ENCODE data around the gene CREB3L4. TPM values are rescaled to one million over a fixed set of nuclear protein-coding genes. Genes with fewer than 3 reads are reported as not detected.
"Not testable (repeated sequence)": the region's sequence is repeated elsewhere in the genome, so short reads cannot be mapped to it uniquely, and the experiment has no call there.

Gene CREB3L4
- total RNA-seq, 4 donors from 2014 or later, result 3.7 to 14.4 (median 8.1) TPM

DNA sequence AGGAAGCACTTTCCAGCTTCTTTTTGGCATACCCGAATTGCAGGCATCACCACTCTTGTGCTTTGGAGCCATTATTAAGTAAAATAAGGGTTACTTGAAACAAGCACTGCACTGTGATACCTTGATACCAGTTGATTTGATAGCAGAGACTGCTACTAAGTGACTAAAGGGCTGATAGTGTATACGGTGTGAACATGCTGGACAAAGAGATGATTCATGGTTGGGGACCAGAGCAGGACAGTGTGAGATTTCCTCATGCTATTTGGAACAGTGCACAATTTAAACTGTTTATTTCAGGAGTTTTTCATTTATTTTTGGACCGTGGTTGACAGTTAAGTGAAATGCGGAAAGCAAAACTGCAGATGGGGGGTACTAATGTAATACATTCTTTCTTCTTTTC is 32.7 kb downstream of the CREB3L4 start:
- Histone ChIP-seq H3K4me3 (no peak overlapping the region), H3K36me3 (peaks cover 0 to 8% (median 0%) of the 10 kb centered on the region in 3 donors), H3K4me1 (no peaks in the 10 kb centered on the region), H3K27ac (no peak overlapping the region), H3K9me3 (no peaks in the 10 kb centered on the region), H3K27me3 (no peaks in the 10 kb centered on the region)
- no peak for TF ChIP-seq POLR2A (IDR thresholded peaks at IDR 0.05)
- TF ChIP-seq, protein P1, sequence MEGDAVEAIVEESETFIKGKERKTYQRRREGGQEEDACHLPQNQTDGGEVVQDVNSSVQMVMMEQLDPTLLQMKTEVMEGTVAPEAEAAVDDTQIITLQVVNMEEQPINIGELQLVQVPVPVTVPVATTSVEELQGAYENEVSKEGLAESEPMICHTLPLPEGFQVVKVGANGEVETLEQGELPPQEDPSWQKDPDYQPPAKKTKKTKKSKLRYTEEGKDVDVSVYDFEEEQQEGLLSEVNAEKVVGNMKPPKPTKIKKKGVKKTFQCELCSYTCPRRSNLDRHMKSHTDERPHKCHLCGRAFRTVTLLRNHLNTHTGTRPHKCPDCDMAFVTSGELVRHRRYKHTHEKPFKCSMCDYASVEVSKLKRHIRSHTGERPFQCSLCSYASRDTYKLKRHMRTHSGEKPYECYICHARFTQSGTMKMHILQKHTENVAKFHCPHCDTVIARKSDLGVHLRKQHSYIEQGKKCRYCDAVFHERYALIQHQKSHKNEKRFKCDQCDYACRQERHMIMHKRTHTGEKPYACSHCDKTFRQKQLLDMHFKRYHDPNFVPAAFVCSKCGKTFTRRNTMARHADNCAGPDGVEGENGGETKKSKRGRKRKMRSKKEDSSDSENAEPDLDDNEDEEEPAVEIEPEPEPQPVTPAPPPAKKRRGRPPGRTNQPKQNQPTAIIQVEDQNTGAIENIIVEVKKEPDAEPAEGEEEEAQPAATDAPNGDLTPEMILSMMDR (IDR thresholded peaks at IDR 0.05), result no peak
- intact Hi-C loops (cut with DNase I), result no loop called here
- DNase-seq, result no peak
- WGBS, 2 donors, result 76% methylated on average over 4 of the region's 4 CpGs

DNA sequence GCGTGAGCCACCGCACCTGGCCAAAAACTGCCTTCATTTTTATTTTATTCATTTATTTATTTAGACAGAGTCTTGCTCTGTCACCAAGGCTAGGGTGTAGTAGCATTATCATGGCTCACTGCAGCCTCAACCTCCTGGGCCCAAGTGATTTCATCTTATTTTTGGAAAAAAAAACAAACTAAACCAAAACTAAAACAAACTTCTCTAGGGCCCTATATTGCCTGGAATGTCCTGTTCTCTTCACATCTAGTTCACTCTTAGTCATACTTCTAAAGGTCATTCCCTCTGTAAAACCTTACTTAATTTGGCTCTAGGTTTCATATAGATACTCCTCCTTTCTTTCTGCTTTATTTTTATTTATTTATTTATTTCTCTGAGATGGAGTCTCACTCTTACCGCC is 38.4 kb downstream of the CREB3L4 start:
- H3K27me3 ChIP-seq, result no peaks in the 10 kb centered on the region
- intact Hi-C loops (cut with DNase I), result no loop called here
- DNase-seq, result no peak
- TF ChIP-seq POLR2A (IDR thresholded peaks at IDR 0.05), result no peak
- TF ChIP-seq, protein P1 (IDR thresholded peaks at IDR 0.05), result no peak
- H3K9me3 ChIP-seq, result no peaks in the 10 kb centered on the region
- 91 to 96% methylated on average over 3 of the region's 3 CpGs for WGBS, 2 donors
- no peak overlapping the region for H3K4me3 ChIP-seq
- no peak overlapping the region for H3K27ac ChIP-seq
- H3K4me1 ChIP-seq, result no peaks in the 10 kb centered on the region
- no peaks in the 10 kb centered on the region for H3K36me3 ChIP-seq

DNA sequence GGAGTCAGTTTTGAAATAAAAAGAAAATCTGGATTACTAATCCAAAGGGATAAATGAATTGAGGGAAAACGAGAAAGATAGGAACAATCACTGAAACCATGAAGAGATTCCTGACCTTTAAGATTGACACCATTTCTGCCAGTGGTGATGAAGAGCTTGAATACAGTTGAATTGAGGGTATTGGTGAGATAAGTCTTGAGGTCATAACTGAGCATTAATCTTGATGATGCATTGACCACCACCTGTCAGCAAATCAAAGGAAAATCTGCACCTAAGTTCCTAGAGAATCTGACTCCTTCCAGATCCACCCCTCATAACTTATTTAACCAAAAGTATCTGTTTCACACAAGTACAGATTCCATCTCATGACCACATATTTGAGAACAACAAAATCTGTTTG is 44.4 kb downstream of the CREB3L4 start:
- H3K36me3 ChIP-seq, result no peaks in the 10 kb centered on the region
- H3K27ac ChIP-seq, result no peak overlapping the region
- intact Hi-C loops (cut with DNase I), result no loop called here
- DNase-seq, result no peak
- no peaks in the 10 kb centered on the region for H3K9me3 ChIP-seq
- no peak for TF ChIP-seq POLR2A (IDR thresholded peaks at IDR 0.05)
- TF ChIP-seq, protein P1 (IDR thresholded peaks at IDR 0.05), result no peak
- no peaks in the 10 kb centered on the region for H3K4me1 ChIP-seq
- no peak overlapping the region for H3K4me3 ChIP-seq
- WGBS, 2 donors, result 53 to 59% methylated on average over 1 of the region's 1 CpG
- H3K27me3 ChIP-seq, result no peaks in the 10 kb centered on the region

DNA sequence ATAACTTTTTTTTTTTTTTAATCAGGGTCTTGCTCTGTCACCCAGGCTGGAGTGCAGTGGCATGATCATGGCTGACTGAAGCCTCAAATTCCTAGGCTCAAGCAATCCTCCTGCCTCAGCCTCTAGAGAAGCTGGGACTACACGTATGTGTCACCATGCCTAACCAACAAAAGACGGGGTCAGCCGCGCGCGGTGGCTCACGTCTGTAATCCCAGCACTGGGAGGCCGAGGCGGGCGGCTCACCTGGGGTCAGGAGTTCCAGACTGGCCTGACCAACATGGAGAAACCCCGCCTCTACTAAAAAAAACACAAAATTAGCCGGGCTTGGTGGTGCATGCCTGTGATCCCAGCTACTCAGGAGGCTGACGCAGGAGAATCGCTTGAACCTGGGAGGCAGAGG is 44.8 kb downstream of the CREB3L4 start:
- intact Hi-C loops (cut with DNase I); H3K27ac ChIP-seq; H3K4me3 ChIP-seq; H3K27me3 ChIP-seq; H3K9me3 ChIP-seq; H3K36me3 ChIP-seq; DNase-seq; H3K4me1 ChIP-seq: not testable (repeated sequence)
- WGBS, 2 donors, result 100% methylated on average over 4 of the region's 14 CpGs; no CpG with 5 or more reads in 1 of the 2 donors

DNA sequence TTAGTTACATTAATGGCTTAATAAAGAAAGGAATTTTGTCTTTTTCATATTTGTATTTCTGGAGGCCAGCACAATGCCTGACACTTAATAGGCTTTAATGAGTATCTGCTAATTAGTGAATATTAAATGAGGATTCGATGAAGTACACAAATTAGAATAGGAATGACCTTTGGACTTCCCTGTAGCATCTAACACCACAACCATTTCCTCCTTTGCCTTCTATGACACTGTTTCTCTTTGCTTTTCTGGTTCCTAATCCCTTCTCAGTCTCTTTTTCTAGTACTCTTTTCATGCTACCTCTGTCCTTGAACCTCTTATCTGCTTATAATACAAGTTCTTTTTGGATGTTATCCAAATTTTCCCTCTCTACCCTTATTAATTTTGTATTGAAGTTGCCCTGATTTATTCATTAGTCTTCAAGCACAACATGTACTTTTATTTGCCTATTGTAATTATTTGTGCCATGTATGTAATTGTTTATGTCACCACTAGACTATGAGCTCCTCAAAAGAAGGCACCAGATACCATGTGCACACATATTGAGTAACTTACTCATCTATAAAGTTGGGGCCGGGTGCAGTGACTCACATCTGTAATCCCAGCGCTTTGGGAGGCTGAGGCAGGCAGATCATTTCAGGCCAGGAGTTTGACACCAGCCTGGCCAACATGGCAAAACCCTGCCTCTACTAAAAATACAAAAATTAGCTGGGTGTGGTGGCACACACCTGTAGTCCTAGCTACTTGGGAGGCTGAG is 46.6 kb downstream of the CREB3L4 start:
- 42 to 69% methylated on average over 3 of the region's 3 CpGs for WGBS, 2 donors
- Histone ChIP-seq H3K4me3 (no peak overlapping the region), H3K4me1 (no peaks in the 10 kb centered on the region), H3K27me3 (no peaks in the 10 kb centered on the region), H3K9me3 (no peaks in the 10 kb centered on the region), H3K36me3 (no peaks in the 10 kb centered on the region), H3K27ac (no peak overlapping the region)
- no peak for DNase-seq
- TF ChIP-seq, protein P1 (IDR thresholded peaks at IDR 0.05), result peak in 1 of 6 experiments; percentile 21
- no peak for TF ChIP-seq POLR2A (IDR thresholded peaks at IDR 0.05)
- intact Hi-C loops (cut with DNase I), result no loop called here
